H9 (cell line): ENCODE results near the gene MYO7A. TPM values are rescaled to one million over a fixed set of nuclear protein-coding genes. Genes with fewer than 3 reads are reported as not detected.

Experiments used
- DNase-seq: peaks from one replicate; pipeline ENCODE4 v3.0.0-alpha.2; 2017
- H2AFZ ChIP-seq: one replicate; pipeline ENCODE4 v1.6.1; 2013; ENCODE audit warnings: mild to moderate bottlenecking, low read length, control low read depth, moderate library complexity
- H2AK5ac ChIP-seq: 2 replicates; pipeline ENCODE4 v1.6.1; 2013; ENCODE audit warnings: low read length, control low read depth, mixed read lengths; ENCODE audit not compliant: insufficient read length
- H2BK120ac ChIP-seq: one replicate; pipeline ENCODE4 v1.6.1; 2013; ENCODE audit warnings: low read depth, mild to moderate bottlenecking, low read length, control low read depth, inconsistent platforms; ENCODE audit not compliant: poor library complexity, severe bottlenecking
- H2BK12ac ChIP-seq: 2 replicates; pipeline ENCODE4 v1.6.1; 2013; ENCODE audit warnings: low read length, control low read depth, mixed read lengths, low read depth; ENCODE audit not compliant: insufficient read length
- H2BK15ac ChIP-seq: 2 replicates; pipeline ENCODE4 v1.6.1; 2013; ENCODE audit warnings: low read depth, low read length, control low read depth
- H2BK20ac ChIP-seq: one replicate; pipeline ENCODE4 v1.6.1; 2013; ENCODE audit warnings: low read depth, mild to moderate bottlenecking, low read length, control low read depth, inconsistent platforms; ENCODE audit not compliant: poor library complexity, severe bottlenecking
- H2BK5ac ChIP-seq: 2 replicates; pipeline ENCODE4 v1.6.1; 2013; ENCODE audit warnings: low read length, control low read depth, mixed read lengths; ENCODE audit not compliant: insufficient read length
- H3K14ac ChIP-seq: 2 replicates; pipeline ENCODE4 v1.6.1; 2013; ENCODE audit warnings: low read length, control low read depth; ENCODE audit not compliant: insufficient read depth
- H3K18ac ChIP-seq: 2 replicates; pipeline ENCODE4 v1.6.1; 2013; ENCODE audit warnings: low read depth, mild to moderate bottlenecking, mixed read lengths, low read length, control low read depth; ENCODE audit not compliant: insufficient read length
- H3K23ac ChIP-seq: 2 replicates; pipeline ENCODE4 v1.6.1; 2013; ENCODE audit warnings: low read length, control low read depth, mixed read lengths, low read depth; ENCODE audit not compliant: insufficient read length
- H3K23me2 ChIP-seq: 2 replicates; pipeline ENCODE4 v1.6.1; 2013; ENCODE audit warnings: low read depth, mild to moderate bottlenecking, mixed read lengths, low read length, control low read depth; ENCODE audit not compliant: insufficient read length, poor library complexity, severe bottlenecking
- H3K27ac ChIP-seq: 2 replicates; pipeline ENCODE4 v1.5.1; 2013; ENCODE audit warnings: low read length, control low read depth, mixed read lengths, low read depth; ENCODE audit not compliant: insufficient read length
- H3K27me3 ChIP-seq: 2 replicates; pipeline ENCODE4 v1.6.1; 2013; ENCODE audit warnings: low read length, control low read depth, inconsistent platforms; ENCODE audit not compliant: insufficient read depth
- H3K4ac ChIP-seq: 2 replicates; pipeline ENCODE4 v1.6.1; 2013; ENCODE audit warnings: low read depth, mild to moderate bottlenecking, control low read depth, inconsistent platforms, low read length, moderate library complexity
- H3K4me1 ChIP-seq: 2 replicates; pipeline ENCODE4 v1.6.1; 2013; ENCODE audit warnings: low read length, control low read depth, inconsistent platforms; ENCODE audit not compliant: insufficient read depth
- H3K4me2 ChIP-seq: 2 replicates; pipeline ENCODE4 v1.6.1; 2013; ENCODE audit warnings: low read length, control low read depth, mixed read lengths; ENCODE audit not compliant: insufficient read length, insufficient read depth
- H3K56ac ChIP-seq: 2 replicates; pipeline ENCODE4 v1.6.1; 2013; ENCODE audit warnings: low read depth, mild to moderate bottlenecking, mixed read lengths, low read length, control low read depth; ENCODE audit not compliant: insufficient read length
- H3K79me1 ChIP-seq: 2 replicates; pipeline ENCODE4 v1.6.1; 2013; ENCODE audit warnings: low read depth, mild to moderate bottlenecking, moderate library complexity, low read length, control low read depth, inconsistent platforms; ENCODE audit not compliant: insufficient read depth, poor library complexity, severe bottlenecking
- H3K79me2 ChIP-seq: 2 replicates; pipeline ENCODE4 v1.6.1; 2013; ENCODE audit warnings: low read length, control low read depth, inconsistent platforms; ENCODE audit not compliant: insufficient read depth
- H3K9ac ChIP-seq: 2 replicates; pipeline ENCODE4 v1.6.1; 2013; ENCODE audit warnings: low read length, control low read depth, mixed read lengths; ENCODE audit not compliant: insufficient read length; ENCODE audit errors: extremely low read depth
- H3K9me3 ChIP-seq: one replicate; pipeline ENCODE4 v1.6.1; 2013; ENCODE audit warnings: low read depth, low read length, inconsistent platforms; ENCODE audit not compliant: control insufficient read depth
- H3T11ph ChIP-seq: one replicate; pipeline ENCODE4 v1.6.1; 2013; ENCODE audit warnings: mild to moderate bottlenecking, low read length, control low read depth, inconsistent platforms
- H4K20me1 ChIP-seq: one replicate; pipeline ENCODE4 v1.6.1; 2013; ENCODE audit not compliant: control insufficient read depth, insufficient read length, insufficient read depth
- H4K5ac ChIP-seq: 2 replicates; pipeline ENCODE4 v1.6.1; 2013; ENCODE audit warnings: low read depth, mild to moderate bottlenecking, mixed read lengths, low read length, control low read depth; ENCODE audit not compliant: insufficient read length
- H4K8ac ChIP-seq: replicated peaks from 2 replicates; pipeline ENCODE4 v1.6.1; 2013; ENCODE audit warnings: low read length, control low read depth, mixed read lengths, low read depth; ENCODE audit not compliant: insufficient read length
- H4K91ac ChIP-seq: 2 replicates; pipeline ENCODE4 v1.6.1; 2013; ENCODE audit warnings: low read depth, mild to moderate bottlenecking, moderate library complexity, mixed read lengths, low read length, control low read depth; ENCODE audit not compliant: insufficient read length
- H3K27ac Mint-ChIP-seq, 3 experiments: 2 replicates in 2 of 3; 3 replicates in 1 of 3; pipeline ENCODE4 v1.8.0; 2020 to 2021; ENCODE audit warnings: mixed read lengths in 3 of 3, mild to moderate bottlenecking in 1 of 3, moderate library complexity in 1 of 3
- H3K27me3 Mint-ChIP-seq: 2 replicates; pipeline ENCODE4 v1.8.0; 2021; ENCODE audit warnings: low read depth, mild to moderate bottlenecking, moderate library complexity, mixed read lengths
- H3K36me3 Mint-ChIP-seq, 3 experiments: 2 replicates in 2 of 3; 3 replicates in 1 of 3; pipeline ENCODE4 v1.8.0; 2020 to 2021; ENCODE audit warnings: low read depth in 3 of 3, mixed read lengths in 3 of 3; ENCODE audit not compliant: insufficient read depth in 1 of 3
- H3K4me1 Mint-ChIP-seq, 2 experiments: 2 replicates each; pipeline ENCODE4 v1.8.0; 2020; ENCODE audit warnings: mixed read lengths in 2 of 2
- H3K4me3 Mint-ChIP-seq, 2 experiments: 2 replicates in 1 of 2; 3 replicates in 1 of 2; pipeline ENCODE4 v1.8.0; 2020 to 2021; ENCODE audit warnings: mild to moderate bottlenecking in 2 of 2, mixed read lengths in 2 of 2, moderate library complexity in 1 of 2
- H3K9me3 Mint-ChIP-seq, 2 experiments: 2 replicates in 1 of 2; 3 replicates in 1 of 2; pipeline ENCODE4 v1.8.0; 2020; ENCODE audit warnings: mild to moderate bottlenecking in 2 of 2, mixed read lengths in 2 of 2, moderate library complexity in 1 of 2
- WGBS: extraction: QIAGEN DNeasy Blood & Tissue Kit; methylation state at CpG from one replicate; pipeline ENCODE4 v1.1.7; 2013; ENCODE audit warnings: missing lambda C conversion rate, low lambda C conversion rate, mixed read lengths; ENCODE audit not compliant: insufficient read length; ENCODE audit errors: extremely low coverage; 5-methylcytosine and 5-hydroxymethylcytosine counted together
- total RNA-seq: library from RNA; stranded (reverse); gene quantifications from 2 replicates; pipeline ENCODE4 v1.2.1, GENCODE V29; 2021
- TF ChIP-seq, protein P1 (sequence below): fragments of 200-600 bp; sonication (generic); conservative IDR thresholded peaks from 3 replicates; pipeline ENCODE4 v1.8.0; 2021; ENCODE audit warnings: antibody characterized with exemption, mild to moderate bottlenecking

The MYO7A gene
- total RNA-seq, 1 experiment from 2014 or later = 1.6 TPM

DNA sequence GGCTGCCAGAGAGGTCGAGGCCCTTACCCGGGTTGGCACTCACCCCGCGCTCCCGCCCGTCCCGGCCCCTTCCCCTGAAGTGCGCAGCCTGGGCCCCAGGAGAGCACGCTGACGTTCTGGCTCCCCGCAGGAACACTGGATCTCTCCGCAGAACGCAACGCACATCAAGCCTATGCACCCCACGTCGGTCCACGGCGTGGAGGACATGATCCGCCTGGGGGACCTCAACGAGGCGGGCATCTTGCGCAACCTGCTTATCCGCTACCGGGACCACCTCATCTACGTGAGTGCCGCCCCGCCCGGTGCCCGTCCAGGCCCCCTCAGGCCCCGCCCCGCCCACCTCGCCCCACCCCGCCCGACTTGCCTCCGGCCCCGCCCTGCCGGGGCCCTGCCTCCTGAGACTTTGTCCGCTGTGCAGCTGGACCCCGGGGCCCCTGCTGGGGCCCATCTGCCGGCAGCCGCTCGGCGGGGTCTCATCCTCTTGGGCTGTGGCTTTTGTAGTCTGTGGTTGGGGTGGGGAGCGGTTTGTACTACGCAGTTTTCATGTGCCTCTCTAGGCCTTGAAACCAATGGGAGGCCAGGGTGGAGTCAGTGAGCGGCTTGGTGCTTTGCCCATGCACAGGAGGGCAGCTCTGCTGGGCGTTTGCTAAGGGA, 19.7 kb downstream of the MYO7A start:
- H3K56ac ChIP-seq = no peak overlapping the region
- no peaks in the 10 kb centered on the region for H3K27me3 ChIP-seq
- H2BK12ac ChIP-seq = no peak overlapping the region
- H3K4me1 Mint-ChIP-seq = peaks cover 23 to 28% of the 10 kb centered on the region in 2 experiments
- H3K23ac ChIP-seq = no peak overlapping the region
- H3K27ac Mint-ChIP-seq = peak overlapping the region in 2 of 3 experiments; percentile 59 to 78; a peak in 3 of 7 replicates
- no CpG with 5 or more reads among the region's 47 CpGs for WGBS
- peaks cover 20% of the 10 kb centered on the region for H3K27me3 Mint-ChIP-seq
- H3K4me2 ChIP-seq = peak overlapping the region; percentile 94
- H3K36me3 Mint-ChIP-seq = no peaks in the 10 kb centered on the region
- H3K23me2 ChIP-seq = peaks cover 8% of the 10 kb centered on the region
- H3K79me2 ChIP-seq = no peaks in the 10 kb centered on the region
- H3K18ac ChIP-seq = peak overlapping the region; percentile 87
- H3K9me3 Mint-ChIP-seq = no peaks in the 10 kb centered on the region; a peak in 1 of 5 replicates
- no peak overlapping the region for H3T11ph ChIP-seq
- no peak overlapping the region for H2BK5ac ChIP-seq
- no peak overlapping the region for H2AK5ac ChIP-seq
- no peak overlapping the region for H2BK15ac ChIP-seq
- DNase-seq = peak; percentile 86
- peak overlapping the region; percentile 74 to 83 for H3K4me3 Mint-ChIP-seq
- no peak overlapping the region for H2BK120ac ChIP-seq
- peak overlapping the region; percentile 69 for H3K14ac ChIP-seq
- H4K8ac ChIP-seq = no peak overlapping the region
- no peak overlapping the region for H3K27ac ChIP-seq
- H2BK20ac ChIP-seq = no peak overlapping the region
- peaks cover 3% of the 10 kb centered on the region for H4K20me1 ChIP-seq
- no peak overlapping the region for H3K4ac ChIP-seq
- no peak overlapping the region for H4K91ac ChIP-seq
- peaks cover 2% of the 10 kb centered on the region; the same call in 1 of the 2 replicates for H3K4me1 ChIP-seq
- no peaks in the 10 kb centered on the region for H3K9me3 ChIP-seq
- H3K9ac ChIP-seq = peak overlapping the region; percentile 62
- H4K5ac ChIP-seq = no peak overlapping the region
- no peaks in the 10 kb centered on the region for H3K79me1 ChIP-seq
- TF ChIP-seq, protein P1, sequence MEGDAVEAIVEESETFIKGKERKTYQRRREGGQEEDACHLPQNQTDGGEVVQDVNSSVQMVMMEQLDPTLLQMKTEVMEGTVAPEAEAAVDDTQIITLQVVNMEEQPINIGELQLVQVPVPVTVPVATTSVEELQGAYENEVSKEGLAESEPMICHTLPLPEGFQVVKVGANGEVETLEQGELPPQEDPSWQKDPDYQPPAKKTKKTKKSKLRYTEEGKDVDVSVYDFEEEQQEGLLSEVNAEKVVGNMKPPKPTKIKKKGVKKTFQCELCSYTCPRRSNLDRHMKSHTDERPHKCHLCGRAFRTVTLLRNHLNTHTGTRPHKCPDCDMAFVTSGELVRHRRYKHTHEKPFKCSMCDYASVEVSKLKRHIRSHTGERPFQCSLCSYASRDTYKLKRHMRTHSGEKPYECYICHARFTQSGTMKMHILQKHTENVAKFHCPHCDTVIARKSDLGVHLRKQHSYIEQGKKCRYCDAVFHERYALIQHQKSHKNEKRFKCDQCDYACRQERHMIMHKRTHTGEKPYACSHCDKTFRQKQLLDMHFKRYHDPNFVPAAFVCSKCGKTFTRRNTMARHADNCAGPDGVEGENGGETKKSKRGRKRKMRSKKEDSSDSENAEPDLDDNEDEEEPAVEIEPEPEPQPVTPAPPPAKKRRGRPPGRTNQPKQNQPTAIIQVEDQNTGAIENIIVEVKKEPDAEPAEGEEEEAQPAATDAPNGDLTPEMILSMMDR = no peak
- H2AFZ ChIP-seq = no peak overlapping the region
